GM10266 (cell line): Measurements from ENCODE around the gene OGDH.
A peak's percentile ranks its signal among the peaks of the same experiment; 100 is the strongest.
"Not testable (repeated sequence)": the region's sequence is repeated elsewhere in the genome, so short reads cannot be mapped to it uniquely, and the experiment has no call there.

ENCODE experiments used
- DNase-seq: peaks from one replicate; pipeline ENCODE4 v3.0.0; 2012; ENCODE audit errors: extremely low spot score
- TF ChIP-seq, protein P1 (sequence below): IDR thresholded peaks from 2 replicates; pipeline ENCODE4 v1.5.1; 2012; ENCODE audit warnings: mild to moderate bottlenecking, low read depth; ENCODE audit not compliant: control insufficient read depth, insufficient read depth; ENCODE audit errors: missing control alignments

OGDH gene

DNA sequence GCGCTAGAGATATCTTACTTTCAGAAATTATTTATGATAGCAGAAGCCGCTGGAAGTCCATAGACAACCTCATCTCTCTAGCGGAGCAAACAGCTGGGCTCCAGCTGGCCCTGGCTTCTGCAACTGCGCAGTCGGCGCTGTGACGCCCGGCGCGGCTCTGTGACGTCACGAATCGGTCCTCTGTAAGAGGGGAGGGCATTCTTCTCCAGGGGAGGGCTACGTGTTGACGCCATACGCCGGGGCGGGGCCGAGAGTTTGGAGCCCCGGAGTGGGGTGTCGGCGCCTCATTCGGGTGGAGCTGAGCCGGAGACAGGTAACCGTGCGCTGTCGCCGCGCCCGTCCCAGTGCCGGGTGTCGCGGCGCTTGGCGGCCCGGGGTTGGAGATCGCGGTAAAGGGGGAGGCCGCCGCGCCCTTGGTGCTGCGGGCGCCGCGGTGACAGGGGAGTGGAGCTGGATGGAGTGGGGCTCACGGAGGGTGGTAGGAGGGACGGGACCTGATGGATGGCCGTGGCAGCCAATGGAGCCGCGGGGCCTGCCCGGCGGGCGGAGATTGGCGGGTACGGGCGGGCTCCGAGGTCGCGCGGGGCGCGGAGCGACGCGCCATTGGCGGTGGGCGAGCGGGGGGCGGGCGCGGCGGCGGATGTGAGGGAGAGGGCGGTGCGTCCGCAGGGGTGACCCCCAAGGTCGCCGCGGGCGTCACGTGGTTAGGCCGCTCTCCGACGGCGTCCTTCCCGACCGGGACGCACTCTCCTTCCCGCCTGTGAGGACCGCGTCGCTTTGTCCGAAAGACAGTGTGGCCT is at the start of gene OGDH:
Gene OGDH, plus strand, starts transcription at position 287 of the 800 bp plus-strand sequence. CDS start 17,717 bp downstream, outside the sequence.
- peak; percentile 98 for DNase-seq
- TF ChIP-seq, protein P1, sequence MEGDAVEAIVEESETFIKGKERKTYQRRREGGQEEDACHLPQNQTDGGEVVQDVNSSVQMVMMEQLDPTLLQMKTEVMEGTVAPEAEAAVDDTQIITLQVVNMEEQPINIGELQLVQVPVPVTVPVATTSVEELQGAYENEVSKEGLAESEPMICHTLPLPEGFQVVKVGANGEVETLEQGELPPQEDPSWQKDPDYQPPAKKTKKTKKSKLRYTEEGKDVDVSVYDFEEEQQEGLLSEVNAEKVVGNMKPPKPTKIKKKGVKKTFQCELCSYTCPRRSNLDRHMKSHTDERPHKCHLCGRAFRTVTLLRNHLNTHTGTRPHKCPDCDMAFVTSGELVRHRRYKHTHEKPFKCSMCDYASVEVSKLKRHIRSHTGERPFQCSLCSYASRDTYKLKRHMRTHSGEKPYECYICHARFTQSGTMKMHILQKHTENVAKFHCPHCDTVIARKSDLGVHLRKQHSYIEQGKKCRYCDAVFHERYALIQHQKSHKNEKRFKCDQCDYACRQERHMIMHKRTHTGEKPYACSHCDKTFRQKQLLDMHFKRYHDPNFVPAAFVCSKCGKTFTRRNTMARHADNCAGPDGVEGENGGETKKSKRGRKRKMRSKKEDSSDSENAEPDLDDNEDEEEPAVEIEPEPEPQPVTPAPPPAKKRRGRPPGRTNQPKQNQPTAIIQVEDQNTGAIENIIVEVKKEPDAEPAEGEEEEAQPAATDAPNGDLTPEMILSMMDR = no peak

DNA sequence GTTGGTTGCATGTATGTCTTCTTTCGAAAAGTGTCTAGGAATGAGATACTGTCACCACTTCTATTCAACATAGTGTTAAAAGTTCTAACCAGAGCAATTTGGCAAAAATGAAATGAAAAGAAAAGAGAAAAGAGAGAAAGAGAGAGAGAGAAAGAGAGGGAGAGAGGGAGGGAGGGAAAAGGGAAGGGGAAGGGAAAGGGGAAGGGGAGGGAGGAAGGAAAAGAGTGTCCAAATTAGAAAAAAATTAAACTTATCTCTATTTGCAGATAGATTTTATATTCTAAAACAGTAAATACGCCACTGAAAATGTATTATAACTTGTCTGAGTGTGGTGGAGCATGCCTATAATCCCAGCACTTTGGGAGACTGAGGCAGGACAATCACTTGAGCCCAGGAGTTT is 48.9 kb upstream of the OGDH start:
- DNase-seq = no peak

DNA sequence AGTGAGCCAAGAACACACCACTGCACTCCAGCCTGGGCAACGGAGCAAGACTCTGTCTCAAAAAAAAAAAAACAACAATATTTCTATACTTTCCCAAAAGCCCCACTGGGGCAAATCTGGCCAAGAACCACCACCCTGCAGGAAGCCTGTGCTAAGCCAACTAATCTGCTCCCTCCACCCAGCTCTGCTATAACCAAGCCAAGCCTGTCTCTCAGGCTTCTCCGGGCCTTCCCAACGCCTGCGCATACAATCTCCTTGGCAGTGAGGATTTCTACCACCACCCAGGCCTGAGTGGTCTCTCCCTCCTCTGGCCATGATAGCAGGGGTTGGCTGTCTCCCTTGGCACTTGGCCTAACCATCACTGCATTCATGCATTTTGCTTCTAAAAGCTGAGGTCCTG is 46.9 kb upstream of the OGDH start:
- no peak for DNase-seq
- TF ChIP-seq, protein P1 = no peak

More for the DNA sequence above, 48.9 kb upstream of the OGDH start:
- TF ChIP-seq, protein P1 = no peak

DNA sequence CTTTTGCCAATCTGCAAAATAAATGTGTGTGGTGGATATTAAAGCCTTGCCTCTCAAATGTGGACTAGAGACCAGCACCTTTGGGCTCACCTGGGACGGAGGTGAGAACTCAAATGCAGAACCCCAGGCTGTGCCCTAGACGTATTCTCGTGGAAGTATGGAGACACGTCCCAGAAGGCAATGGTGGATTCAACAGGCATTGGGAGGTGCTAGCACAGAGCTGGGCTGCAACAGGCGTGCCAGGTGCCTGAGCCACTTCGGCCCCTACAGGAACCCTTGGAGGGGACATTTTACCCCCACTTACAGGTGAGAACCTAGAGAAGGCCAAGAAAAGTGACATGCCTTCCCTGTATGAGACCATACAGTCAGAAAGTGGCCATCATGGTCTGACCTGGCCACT is 44.9 kb upstream of the OGDH start:
- no peak for DNase-seq

DNA sequence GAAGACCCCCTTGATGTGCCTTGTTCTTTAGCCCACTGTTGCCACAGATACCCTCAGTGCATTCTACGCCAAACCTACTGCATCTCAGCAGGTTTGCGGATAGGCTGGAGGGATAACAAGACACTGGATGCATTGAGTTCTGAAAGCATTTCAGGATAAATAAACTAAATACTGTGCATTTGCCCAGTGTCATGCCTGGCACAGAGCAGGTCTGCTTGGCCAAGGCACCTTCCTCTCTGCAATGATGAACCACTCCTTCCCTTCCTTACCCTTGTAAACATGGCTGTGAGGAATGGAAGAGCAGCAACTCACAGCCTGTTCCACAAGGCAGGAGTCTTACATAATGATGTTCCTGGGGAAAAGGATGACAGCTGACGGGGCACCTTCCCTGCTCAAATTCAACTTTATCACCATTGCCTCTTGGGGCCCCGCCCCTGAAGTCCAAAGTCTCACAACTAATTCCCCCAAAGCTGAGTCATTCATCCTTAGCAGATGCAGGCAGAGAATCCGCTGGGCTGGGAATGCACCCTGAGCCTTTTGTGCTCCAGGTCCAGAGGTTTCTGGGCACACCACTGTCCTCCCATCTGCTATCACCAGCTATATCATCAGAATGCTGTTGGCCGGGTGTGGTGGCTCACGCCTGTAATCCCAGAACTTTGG is 44.3 kb upstream of the OGDH start:
- no peak for DNase-seq
- TF ChIP-seq, protein P1 = no peak

More for the DNA sequence above, 44.9 kb upstream of the OGDH start:
- TF ChIP-seq, protein P1 = no peak

DNA sequence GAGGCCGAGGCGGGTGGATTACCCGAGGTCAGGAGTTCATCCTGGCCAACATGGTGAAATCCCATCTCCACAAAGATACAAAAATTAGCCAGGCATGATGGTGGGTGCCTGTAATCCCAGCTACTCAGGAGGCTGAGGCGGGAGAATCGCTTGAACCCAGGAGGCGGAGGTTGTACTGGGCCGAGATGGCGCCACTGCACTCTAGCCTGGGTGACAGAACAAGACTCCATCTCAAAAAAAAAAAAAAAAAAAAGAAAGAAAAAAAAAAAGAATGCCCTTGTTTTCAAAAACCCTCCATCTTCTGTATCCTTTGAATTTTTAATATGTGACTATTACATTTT is 43.8 kb upstream of the OGDH start:
- DNase-seq = not testable (repeated sequence)

DNA sequence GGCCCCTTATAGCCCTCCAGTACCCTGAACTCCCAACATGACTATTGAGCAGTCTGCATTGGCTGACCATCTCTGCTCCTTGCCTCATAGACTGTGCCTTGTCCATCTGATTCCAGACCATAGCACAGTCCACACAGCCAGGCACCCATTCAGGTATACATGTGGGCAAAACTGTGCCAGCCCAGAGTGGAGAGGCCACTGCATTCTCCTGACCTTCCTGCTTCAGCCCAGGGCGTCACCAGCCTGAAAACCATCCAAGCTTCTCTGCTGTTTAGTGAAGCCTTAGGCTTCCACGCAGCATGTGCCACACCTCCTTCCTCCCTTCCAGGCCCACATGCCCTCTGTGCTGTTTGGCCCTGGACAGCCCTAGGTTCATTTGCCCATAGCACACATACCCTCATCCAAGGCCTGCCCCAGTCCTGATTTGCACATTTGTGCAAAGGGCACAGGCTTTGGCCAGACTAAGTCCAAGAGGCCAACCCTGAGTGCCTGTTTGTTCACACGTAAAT is 43.2 kb upstream of the OGDH start:
- no peak for DNase-seq
- TF ChIP-seq, protein P1 = no peak
